GM10266 (cell line): ENCODE measurements around the gene GPX5.

ENCODE experiments used
- DNase-seq: peaks from one replicate; pipeline ENCODE4 v3.0.0; 2012; ENCODE audit errors: extremely low spot score
- CTCF ChIP-seq: IDR thresholded peaks from 2 replicates; pipeline ENCODE4 v1.5.1; 2012; ENCODE audit warnings: mild to moderate bottlenecking, low read depth; ENCODE audit not compliant: control insufficient read depth, insufficient read depth; ENCODE audit errors: missing control alignments

The GPX5 gene

GRCh38 chr6:28580475-28580874 lies 54.8 kb downstream of the GPX5 start:
- no peak for TF ChIP-seq CTCF
- DNase-seq = no peak

GRCh38 chr6:28583463-28583862 lies 57.8 kb downstream of the GPX5 start:
- TF ChIP-seq CTCF = no peak
- no peak for DNase-seq
